IPS-18a (cell line): ENCODE measurements around the gene PPP4R4.
"Not testable (repeated sequence)": the region's sequence is repeated elsewhere in the genome, so short reads cannot be mapped to it uniquely, and the experiment has no call there.

Experiments used
- H3K27ac ChIP-seq: one replicate; pipeline ENCODE4 v1.5.1; 2013; ENCODE audit warnings: low read length
- H3K27me3 ChIP-seq: one replicate; pipeline ENCODE4 v1.6.1; 2013; ENCODE audit warnings: mild to moderate bottlenecking, low read length; ENCODE audit not compliant: control insufficient read depth, insufficient read depth
- H3K36me3 ChIP-seq: one replicate; pipeline ENCODE4 v1.6.1; 2013; ENCODE audit warnings: low read depth, low read length; ENCODE audit not compliant: control insufficient read depth
- H3K4me1 ChIP-seq: one replicate; pipeline ENCODE4 v1.6.1; 2013; ENCODE audit warnings: low read depth, low read length; ENCODE audit not compliant: control insufficient read depth
- H3K4me3 ChIP-seq: one replicate; pipeline ENCODE4 v1.5.1; 2013; ENCODE audit warnings: low read length
- H3K9ac ChIP-seq: one replicate; pipeline ENCODE4 v1.6.1; 2013; ENCODE audit warnings: mild to moderate bottlenecking, low read length, moderate library complexity
- H3K9me3 ChIP-seq: one replicate; pipeline ENCODE4 v1.6.1; 2013; ENCODE audit warnings: low read depth, low read length; ENCODE audit not compliant: control insufficient read depth

PPP4R4 gene

DNA sequence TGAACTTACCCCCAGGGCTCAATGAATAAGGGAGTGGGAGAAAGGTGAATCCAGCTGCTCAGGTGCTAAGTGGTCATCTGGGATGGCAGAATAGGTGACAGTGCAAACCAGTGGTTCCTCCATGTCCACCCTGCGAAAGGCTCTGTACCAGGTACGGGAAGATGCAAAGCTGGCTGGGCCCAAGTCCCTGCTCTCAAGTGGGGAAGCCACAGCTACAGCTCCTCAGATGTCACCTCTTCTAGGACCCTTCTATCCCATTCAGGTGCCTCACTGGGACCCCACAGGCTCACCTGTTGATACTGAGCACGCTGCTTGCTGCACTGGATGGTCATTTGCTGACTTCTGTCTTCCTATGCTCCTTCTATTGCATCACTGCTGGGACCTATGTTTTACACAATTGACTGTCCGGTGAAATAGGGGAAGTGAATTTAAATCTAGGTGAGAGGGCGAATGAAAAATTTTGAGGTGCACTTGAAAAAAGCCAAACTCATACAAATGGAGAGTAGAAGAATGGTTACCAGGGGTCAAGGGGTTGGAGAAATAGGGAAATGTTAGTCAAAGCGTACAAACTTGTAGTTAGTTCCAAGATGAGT lies 20.3 kb upstream of the PPP4R4 start:
- H3K4me1 ChIP-seq = no peaks in the 10 kb centered on the region
- no peaks in the 10 kb centered on the region for H3K36me3 ChIP-seq
- no peak overlapping the region for H3K27ac ChIP-seq
- no peaks in the 10 kb centered on the region for H3K9me3 ChIP-seq
- no peak overlapping the region for H3K9ac ChIP-seq
- H3K27me3 ChIP-seq = no peaks in the 10 kb centered on the region
- H3K4me3 ChIP-seq = no peak overlapping the region

DNA sequence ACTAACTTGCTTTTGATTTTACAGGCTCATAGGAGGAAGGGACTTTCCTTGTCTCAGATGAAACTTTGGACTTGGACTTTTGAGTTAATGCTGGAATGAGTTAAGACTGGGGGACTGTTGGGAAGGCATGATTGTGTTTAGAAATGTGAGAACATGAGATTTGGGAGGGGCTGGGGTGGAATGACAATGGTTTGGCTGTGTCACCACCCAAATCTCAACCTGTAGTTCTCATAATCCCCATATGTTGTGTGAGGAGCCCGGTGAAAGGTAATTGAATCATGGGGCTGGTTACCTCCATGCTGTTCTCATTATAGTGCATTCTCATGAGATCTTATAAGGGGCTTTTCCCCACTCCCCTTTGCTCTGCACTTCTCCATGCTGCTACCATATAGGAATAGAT lies 18.0 kb upstream of the PPP4R4 start:
- not testable (repeated sequence) for H3K9ac ChIP-seq, H3K9me3 ChIP-seq, H3K27me3 ChIP-seq, H3K36me3 ChIP-seq, H3K4me1 ChIP-seq, H3K27ac ChIP-seq, H3K4me3 ChIP-seq

DNA sequence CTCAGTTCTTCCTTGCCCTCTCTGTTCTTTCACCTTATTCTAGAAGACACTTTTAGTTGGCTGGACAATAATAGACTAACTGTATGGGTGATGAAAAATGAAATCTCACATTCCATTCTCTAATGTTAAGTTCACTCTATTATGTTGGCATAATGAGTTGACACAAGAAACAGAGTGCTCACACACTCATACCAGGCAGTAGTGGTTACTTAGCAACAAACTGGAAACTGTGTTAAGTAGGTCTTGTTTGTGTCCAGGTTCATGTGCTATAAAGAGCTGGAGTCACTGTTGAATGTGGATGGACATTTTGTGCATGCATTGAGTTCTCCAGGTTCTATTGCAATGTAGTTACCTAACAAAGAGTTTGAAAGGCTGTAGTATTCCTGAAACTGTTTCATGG lies 16.9 kb upstream of the PPP4R4 start:
- Histone ChIP-seq H3K4me1 (no peaks in the 10 kb centered on the region), H3K27me3 (no peaks in the 10 kb centered on the region), H3K9ac (no peak overlapping the region), H3K4me3 (no peak overlapping the region), H3K36me3 (no peaks in the 10 kb centered on the region), H3K9me3 (no peaks in the 10 kb centered on the region), H3K27ac (no peak overlapping the region)

DNA sequence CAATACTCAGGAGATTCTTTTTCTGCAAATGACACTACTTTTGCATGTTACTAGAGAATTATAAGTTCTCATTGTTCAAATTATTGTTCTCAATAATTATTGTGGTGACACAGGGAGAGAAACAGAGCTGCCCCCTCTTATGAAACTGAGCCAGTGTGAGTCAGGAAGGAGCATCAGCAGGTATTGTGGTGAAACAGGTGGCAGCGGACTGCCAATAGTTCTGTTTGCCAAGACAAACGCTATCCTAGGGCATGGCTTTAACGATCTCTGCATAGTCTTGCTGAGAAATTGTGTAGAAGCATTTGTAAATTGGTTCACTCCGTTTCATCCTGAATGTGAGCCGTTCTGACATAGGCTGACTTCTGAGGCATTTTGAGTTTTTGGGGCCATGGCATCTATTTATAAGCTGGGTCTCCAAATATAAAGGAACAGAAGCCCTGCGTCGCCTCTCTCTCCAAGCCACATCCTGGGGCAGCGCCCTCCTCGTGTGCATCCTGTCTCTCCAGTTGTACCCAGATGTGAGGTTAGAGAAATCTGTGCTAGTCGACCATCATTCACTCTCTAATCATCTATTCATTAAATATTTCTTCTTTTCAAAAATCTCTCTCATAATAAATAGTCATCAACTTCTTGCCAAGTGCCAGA lies 15.8 kb upstream of the PPP4R4 start:
- Histone ChIP-seq H3K4me1 (no peaks in the 10 kb centered on the region), H3K36me3 (no peaks in the 10 kb centered on the region), H3K4me3 (no peak overlapping the region), H3K9me3 (no peaks in the 10 kb centered on the region), H3K27me3 (no peaks in the 10 kb centered on the region), H3K27ac (no peak overlapping the region), H3K9ac (no peak overlapping the region)

DNA sequence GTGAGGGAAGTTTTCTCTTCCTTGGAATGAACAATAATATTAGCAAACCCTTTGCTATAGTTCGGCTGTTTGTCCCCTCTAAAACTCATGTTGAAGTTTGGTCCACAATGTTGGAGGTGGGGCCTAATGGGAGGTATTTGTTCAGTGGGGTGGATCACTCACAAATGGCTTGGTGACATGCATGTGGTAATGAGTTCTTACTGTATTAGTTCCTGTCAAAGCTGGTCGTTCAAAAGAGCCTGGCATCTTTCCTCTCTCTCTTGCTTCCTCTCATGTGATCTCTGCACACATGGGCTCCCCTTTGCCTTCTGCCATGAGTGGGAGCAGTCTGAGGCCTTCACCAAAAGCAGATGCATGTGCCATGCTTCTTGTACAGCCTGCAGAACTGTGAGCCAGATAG lies 13.1 kb upstream of the PPP4R4 start:
- Histone ChIP-seq H3K4me3 (no peak overlapping the region), H3K9me3 (no peaks in the 10 kb centered on the region), H3K4me1 (peaks cover 12% of the 10 kb centered on the region), H3K36me3 (no peaks in the 10 kb centered on the region), H3K27ac (no peak overlapping the region), H3K9ac (no peak overlapping the region), H3K27me3 (no peaks in the 10 kb centered on the region)

DNA sequence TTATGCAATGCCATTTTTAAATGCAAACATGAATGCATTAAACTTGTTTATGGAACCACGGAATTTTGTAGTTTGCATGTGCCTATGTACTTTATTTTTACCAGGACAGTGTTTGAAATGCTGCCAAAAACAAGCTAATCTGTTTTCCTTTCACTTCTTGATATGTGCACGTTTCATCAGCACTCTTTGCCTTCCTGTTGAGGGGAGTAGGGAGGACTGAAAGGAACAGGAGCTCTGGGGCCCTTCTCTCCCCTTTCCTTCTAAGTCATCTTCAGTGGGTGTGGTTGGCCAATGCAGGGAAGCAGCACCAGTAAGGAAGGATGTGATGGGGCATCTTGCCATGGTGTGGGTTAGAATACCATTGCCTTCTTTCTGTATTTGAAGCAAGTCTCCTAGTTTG lies 12.1 kb upstream of the PPP4R4 start:
- no peaks in the 10 kb centered on the region for H3K27me3 ChIP-seq
- no peak overlapping the region for H3K4me3 ChIP-seq

DNA sequence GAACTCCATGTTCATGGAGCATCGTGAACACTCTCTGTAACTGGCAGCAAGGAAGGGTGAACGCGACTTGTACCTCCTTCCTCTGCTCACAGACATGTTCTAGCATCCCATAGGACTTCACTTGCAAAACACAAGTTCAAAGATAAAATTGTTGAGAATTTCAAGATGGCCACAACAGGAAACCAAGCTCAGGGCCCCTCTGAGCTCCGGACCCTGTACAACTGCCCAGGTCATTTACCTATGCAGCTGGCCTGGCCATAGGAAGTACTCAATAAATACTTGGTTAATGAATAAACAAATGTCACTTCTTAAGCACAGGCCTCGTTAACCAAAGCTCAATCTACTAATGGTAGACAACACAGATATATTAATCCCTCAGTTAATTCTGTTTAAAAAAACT lies 11.7 kb upstream of the PPP4R4 start:
- H3K36me3 ChIP-seq = no peaks in the 10 kb centered on the region
- peaks cover 12% of the 10 kb centered on the region for H3K4me1 ChIP-seq
- H3K9ac ChIP-seq = no peak overlapping the region
- H3K27ac ChIP-seq = no peak overlapping the region
- no peak overlapping the region for H3K4me3 ChIP-seq
- no peaks in the 10 kb centered on the region for H3K27me3 ChIP-seq
- H3K9me3 ChIP-seq = no peaks in the 10 kb centered on the region

More for the DNA sequence above, 12.1 kb upstream of the PPP4R4 start:
- Histone ChIP-seq H3K9me3 (no peaks in the 10 kb centered on the region), H3K36me3 (no peaks in the 10 kb centered on the region), H3K9ac (no peak overlapping the region), H3K4me1 (peaks cover 12% of the 10 kb centered on the region), H3K27ac (no peak overlapping the region)

DNA sequence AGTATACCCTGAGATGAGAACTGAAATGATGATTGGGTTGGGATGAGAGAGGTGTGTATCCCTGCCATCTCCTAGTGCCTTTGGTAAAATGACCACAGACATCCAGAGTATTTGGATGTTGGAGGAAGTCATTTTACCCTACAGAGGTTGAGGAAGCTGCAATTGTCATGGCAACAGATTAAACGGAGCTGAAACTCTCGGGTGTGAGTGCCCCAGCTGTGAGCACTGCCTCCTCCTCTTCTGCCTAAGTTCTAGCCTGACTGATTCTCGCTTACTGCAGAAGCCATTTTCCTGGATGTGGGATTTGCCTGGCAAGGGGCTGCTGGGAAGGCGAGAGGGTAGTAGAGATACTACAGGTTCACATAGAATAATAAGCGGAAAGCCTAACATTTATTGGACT lies 10.3 kb upstream of the PPP4R4 start:
- Histone ChIP-seq H3K9me3 (no peaks in the 10 kb centered on the region), H3K27me3 (no peaks in the 10 kb centered on the region), H3K4me1 (peaks cover 12% of the 10 kb centered on the region), H3K36me3 (no peaks in the 10 kb centered on the region), H3K9ac (no peak overlapping the region), H3K4me3 (no peak overlapping the region), H3K27ac (no peak overlapping the region)

DNA sequence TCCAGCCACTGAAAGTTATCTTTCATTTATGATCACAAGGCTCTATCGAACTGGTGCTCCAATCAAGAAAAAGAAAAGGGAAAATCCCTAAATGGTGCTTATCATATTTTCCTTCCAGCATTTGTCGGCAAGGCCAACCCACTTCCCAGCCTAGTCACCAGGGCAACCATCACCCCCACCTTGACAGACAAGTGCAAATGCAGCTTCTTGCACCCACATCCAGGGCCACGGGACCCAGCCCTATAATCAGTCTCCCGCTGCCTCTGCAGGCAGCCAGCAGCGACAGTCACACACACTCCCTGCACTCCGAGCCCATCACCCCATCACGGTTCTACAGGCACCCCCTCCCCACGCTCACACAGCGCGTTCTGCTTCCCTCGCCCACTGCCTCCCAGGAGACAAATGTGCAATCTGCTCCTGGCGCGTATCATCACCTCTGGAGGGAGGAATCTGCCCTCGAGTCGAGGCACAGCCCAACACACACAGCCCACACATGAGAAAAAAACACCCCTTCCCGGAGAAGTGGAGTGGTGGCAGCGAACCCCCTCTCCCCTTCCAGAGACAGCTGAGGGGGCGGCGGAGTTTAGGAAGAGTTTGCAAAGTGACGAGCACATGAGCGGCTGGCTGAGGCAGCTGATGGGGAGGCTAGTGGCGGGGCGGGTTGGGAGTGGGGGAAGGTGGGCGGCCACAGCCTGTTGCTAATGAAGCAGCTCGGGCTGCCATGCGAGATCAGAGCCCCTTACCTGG lies 9.3 kb upstream of the PPP4R4 start:
- H3K9me3 ChIP-seq = no peaks in the 10 kb centered on the region
- H3K4me3 ChIP-seq = no peak overlapping the region
- no peaks in the 10 kb centered on the region for H3K36me3 ChIP-seq
- H3K9ac ChIP-seq = no peak overlapping the region
- H3K4me1 ChIP-seq = peaks cover 12% of the 10 kb centered on the region
- H3K27me3 ChIP-seq = no peaks in the 10 kb centered on the region
- no peak overlapping the region for H3K27ac ChIP-seq

DNA sequence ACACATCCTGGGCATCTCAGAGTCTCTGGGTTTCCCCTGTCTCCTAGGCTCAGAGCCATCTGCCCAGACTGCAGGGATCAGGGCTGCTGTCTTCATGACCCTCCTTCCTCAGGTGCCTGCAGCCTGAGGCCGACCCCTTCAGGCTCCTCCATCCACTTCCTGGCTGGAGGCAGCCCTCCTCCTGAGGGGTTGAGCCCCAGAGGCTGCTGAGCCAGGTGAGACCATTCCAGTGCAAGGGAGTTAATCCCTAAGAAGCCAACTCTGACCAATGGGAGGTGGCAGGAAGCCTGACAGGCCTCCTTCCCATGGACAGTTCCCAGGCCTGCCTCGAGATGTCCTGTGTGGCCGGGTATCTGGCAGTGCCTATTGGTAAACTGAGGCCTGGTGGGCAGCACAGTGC lies 8.4 kb upstream of the PPP4R4 start:
- no peak overlapping the region for H3K4me3 ChIP-seq
- H3K36me3 ChIP-seq = no peaks in the 10 kb centered on the region
- H3K4me1 ChIP-seq = peaks cover 12% of the 10 kb centered on the region

DNA sequence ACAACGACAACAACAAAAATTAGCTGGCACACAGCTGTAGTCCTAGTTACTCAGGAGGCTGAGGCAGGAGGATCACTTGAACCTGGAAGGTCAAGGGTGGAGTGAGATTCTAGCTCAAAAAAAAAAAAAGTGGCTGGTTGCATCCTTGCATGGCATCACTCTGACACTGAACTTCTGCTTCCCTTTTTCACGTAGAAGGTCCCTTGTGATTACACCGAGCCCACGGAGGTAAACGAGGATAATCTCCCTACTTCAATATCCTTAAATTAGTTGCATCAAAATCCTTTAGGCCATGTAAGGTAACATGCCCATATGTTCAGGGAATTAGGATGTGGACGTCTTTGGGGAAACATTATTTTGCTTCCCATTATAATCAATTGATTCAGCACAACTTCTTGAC lies 4.0 kb upstream of the PPP4R4 start:
- Histone ChIP-seq H3K4me1 (no peaks in the 10 kb centered on the region), H3K27me3 (peaks cover 15% of the 10 kb centered on the region), H3K36me3 (no peaks in the 10 kb centered on the region), H3K9me3 (no peaks in the 10 kb centered on the region), H3K4me3 (no peak overlapping the region), H3K27ac (no peak overlapping the region), H3K9ac (no peak overlapping the region)

More for the DNA sequence above, 8.4 kb upstream of the PPP4R4 start:
- Histone ChIP-seq H3K9ac (no peak overlapping the region), H3K9me3 (no peaks in the 10 kb centered on the region), H3K27ac (no peak overlapping the region), H3K27me3 (no peaks in the 10 kb centered on the region)

DNA sequence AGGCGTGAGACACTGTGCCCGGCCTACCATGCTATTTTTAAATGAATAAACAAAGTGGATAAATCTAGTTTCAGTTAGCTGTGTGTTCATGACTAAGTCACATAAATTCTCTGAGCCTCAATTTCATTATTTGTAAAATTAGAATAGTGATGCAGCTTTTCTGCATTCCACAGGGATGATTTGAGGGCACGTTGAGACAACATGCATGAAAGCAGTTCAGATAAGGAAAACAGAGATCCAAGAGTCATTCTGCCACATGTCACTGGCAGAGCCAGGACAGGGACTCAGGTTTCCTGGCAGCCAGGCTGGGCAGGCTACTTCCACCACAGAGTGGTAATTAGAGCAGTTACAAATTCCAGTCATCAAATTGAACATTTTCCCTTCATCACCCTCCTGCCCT lies 2.9 kb upstream of the PPP4R4 start:
- Histone ChIP-seq H3K4me1 (peaks cover 7% of the 10 kb centered on the region), H3K36me3 (no peaks in the 10 kb centered on the region), H3K9me3 (no peaks in the 10 kb centered on the region), H3K27me3 (peaks cover 26% of the 10 kb centered on the region), H3K4me3 (no peak overlapping the region), H3K9ac (no peak overlapping the region), H3K27ac (no peak overlapping the region)
